ENCODE results near the gene CHSY1. TPM values are rescaled to one million over a fixed set of nuclear protein-coding genes. Genes with fewer than 3 reads are reported as not detected.
A peak's percentile ranks its signal among the peaks of the same experiment; 100 is the strongest.

The CHSY1 gene
- total RNA-seq, 1 donor from 2014 or later: 69.3 TPM

DNA sequence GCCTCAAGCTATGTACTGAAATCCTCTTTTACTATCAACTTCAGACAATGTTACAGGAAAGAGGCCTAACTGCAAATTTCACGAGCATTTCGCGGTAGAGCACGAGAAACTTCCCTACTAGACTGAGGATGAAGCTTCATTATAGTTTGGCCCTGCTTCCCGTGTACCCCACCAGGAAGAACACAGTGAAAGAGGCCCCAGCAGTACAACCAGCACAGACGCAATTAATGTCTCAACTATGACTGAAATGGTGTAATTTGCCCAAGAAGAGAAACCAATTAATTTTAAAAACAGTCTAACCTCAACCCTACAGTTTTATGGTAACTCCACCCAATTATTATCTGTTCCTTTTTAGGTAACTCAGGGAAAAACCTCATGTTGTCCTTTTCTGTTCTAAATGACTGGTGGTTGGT, 12.1 kb downstream of the CHSY1 start:
- H3K27me3 Mint-ChIP-seq (ENCODE audit: low read depth): no peaks in the 10 kb centered on the region
- peaks cover 40% of the 10 kb centered on the region for H3K4me1 Mint-ChIP-seq
- no peak for DNase-seq (ENCODE audit: low spot score in 2 of 2, unreplicated experiment in 2 of 2)
- H3K4me3 Mint-ChIP-seq: no peak overlapping the region
- H3K9me3 Mint-ChIP-seq: no peaks in the 10 kb centered on the region
- H3K36me3 Mint-ChIP-seq: peaks cover 18% of the 10 kb centered on the region
- peak overlapping the region; percentile 62 for H3K27ac Mint-ChIP-seq
- TF ChIP-seq, protein P1, sequence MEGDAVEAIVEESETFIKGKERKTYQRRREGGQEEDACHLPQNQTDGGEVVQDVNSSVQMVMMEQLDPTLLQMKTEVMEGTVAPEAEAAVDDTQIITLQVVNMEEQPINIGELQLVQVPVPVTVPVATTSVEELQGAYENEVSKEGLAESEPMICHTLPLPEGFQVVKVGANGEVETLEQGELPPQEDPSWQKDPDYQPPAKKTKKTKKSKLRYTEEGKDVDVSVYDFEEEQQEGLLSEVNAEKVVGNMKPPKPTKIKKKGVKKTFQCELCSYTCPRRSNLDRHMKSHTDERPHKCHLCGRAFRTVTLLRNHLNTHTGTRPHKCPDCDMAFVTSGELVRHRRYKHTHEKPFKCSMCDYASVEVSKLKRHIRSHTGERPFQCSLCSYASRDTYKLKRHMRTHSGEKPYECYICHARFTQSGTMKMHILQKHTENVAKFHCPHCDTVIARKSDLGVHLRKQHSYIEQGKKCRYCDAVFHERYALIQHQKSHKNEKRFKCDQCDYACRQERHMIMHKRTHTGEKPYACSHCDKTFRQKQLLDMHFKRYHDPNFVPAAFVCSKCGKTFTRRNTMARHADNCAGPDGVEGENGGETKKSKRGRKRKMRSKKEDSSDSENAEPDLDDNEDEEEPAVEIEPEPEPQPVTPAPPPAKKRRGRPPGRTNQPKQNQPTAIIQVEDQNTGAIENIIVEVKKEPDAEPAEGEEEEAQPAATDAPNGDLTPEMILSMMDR (IDR thresholded peaks at IDR 0.05; ENCODE audit: unreplicated experiment): no peak

DNA sequence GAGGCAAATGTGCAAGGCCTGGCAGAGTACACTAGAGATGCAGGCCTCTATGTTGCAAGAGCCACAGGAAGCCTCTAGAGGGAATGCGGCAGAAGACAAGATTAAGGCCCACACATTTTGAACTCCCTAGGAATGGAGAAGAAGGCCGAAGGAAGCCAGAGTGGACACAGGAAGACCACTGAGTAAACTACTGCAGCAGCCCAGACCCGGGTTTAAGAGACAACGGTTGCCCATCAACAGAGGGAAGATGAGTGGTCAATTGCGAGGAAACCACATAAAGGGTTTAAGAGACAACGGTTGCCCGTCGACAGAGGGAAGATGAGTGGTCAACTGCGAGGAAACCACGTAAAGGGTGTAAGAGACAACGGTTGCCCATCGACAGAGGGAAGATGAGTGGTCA, 14.6 kb downstream of the CHSY1 start:
- no peak overlapping the region for H3K27ac Mint-ChIP-seq
- peaks cover 38% of the 10 kb centered on the region for H3K4me1 Mint-ChIP-seq
- no peaks in the 10 kb centered on the region for H3K27me3 Mint-ChIP-seq (ENCODE audit: low read depth)

DNA sequence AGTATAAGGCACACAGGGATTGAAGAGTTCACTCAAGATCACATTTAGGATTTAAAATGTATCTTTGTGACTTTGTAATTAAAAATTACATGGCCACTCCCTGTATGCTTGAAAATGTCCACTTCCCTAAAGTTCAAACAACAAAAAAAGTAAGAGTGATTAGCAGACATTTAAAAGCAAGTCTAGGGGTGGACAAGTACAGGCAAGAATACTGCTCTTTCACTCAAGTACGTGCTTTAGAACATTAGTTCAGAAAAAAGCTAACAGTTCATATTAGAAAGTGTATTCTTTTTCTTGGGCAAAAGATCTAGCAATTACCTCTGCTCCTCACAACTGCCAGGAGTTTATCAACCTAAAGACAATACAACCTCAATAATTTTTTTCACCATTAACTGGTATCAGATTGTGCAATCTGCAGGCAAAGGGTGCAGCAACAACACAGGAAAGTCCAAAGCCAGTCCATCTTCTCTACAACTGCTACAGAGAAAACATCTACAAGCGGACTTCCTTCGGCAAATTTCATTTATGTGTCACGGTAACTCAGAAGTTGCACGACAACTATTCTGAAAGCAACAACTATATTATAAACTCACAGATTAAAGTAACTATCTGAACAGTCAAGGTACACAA, 18.1 kb downstream of the CHSY1 start:
- peak overlapping the region; percentile 45 for H3K27ac Mint-ChIP-seq
- no peak for DNase-seq (ENCODE audit: low spot score in 2 of 2, unreplicated experiment in 2 of 2)

More for the DNA sequence above, 14.6 kb downstream of the CHSY1 start:
- no peak overlapping the region for H3K4me3 Mint-ChIP-seq
- no peaks in the 10 kb centered on the region for H3K9me3 Mint-ChIP-seq
- peaks cover 32% of the 10 kb centered on the region for H3K36me3 Mint-ChIP-seq
- no peak for DNase-seq (ENCODE audit: low spot score in 2 of 2, unreplicated experiment in 2 of 2)
- TF ChIP-seq, protein P1 (IDR thresholded peaks at IDR 0.05; ENCODE audit: unreplicated experiment): no peak

DNA sequence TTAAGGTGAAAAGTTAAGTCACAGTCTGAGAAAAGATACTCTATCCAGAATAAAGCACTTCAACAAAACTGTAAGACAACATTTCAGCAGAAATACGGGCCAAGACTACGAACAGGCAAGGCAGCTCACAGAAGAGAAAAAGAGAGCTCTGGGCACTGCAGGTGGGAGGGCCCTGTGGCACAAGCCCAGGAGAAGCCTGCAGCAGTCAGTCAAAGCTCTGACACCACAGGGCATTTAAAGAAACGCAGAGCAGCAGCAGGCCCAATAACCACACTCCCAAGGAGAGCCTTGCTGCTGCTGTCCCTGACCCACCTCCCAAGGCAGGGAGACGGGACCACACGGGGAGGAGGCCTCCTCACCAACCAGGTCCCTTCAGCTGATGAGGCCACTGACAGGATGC, 19.2 kb downstream of the CHSY1 start:
- H3K36me3 Mint-ChIP-seq: peaks cover 55% of the 10 kb centered on the region
- no peak for DNase-seq (ENCODE audit: low spot score in 2 of 2, unreplicated experiment in 2 of 2)
- peaks cover 18% of the 10 kb centered on the region for H3K9me3 Mint-ChIP-seq
- no peak overlapping the region for H3K4me3 Mint-ChIP-seq
- TF ChIP-seq, protein P1 (IDR thresholded peaks at IDR 0.05; ENCODE audit: unreplicated experiment): no peak
- H3K27me3 Mint-ChIP-seq (ENCODE audit: low read depth): no peaks in the 10 kb centered on the region
- H3K27ac Mint-ChIP-seq: peak overlapping the region; percentile 2
- peaks cover 27% of the 10 kb centered on the region for H3K4me1 Mint-ChIP-seq

More for the DNA sequence above, 18.1 kb downstream of the CHSY1 start:
- Mint-ChIP-seq H3K36me3 (peaks cover 45% of the 10 kb centered on the region), H3K4me1 (peaks cover 27% of the 10 kb centered on the region), H3K4me3 (no peak overlapping the region), H3K27me3 (ENCODE audit: low read depth) (no peaks in the 10 kb centered on the region), H3K9me3 (peaks cover 7% of the 10 kb centered on the region)
- TF ChIP-seq, protein P1 (IDR thresholded peaks at IDR 0.05; ENCODE audit: unreplicated experiment): no peak

GRCh38 chr15:101228313-101228712, 23.5 kb downstream of the CHSY1 start:
- Mint-ChIP-seq H3K27ac (no peak overlapping the region), H3K4me1 (peaks cover 13% of the 10 kb centered on the region), H3K27me3 (ENCODE audit: low read depth) (no peaks in the 10 kb centered on the region), H3K36me3 (peaks cover 50% of the 10 kb centered on the region), H3K9me3 (peaks cover 24% of the 10 kb centered on the region), H3K4me3 (no peak overlapping the region)
- TF ChIP-seq, protein P1 (IDR thresholded peaks at IDR 0.05; ENCODE audit: unreplicated experiment): no peak
- DNase-seq (ENCODE audit: low spot score in 2 of 2, unreplicated experiment in 2 of 2): no peak
